HG03457 (cell line): ENCODE measurements around the gene SKI.

Experiments
- ATAC-seq: cut with Tn5 transposase; IDR thresholded peaks from one replicate; pipeline ENCODE4 v1.9.1; 2021; ENCODE audit warnings: moderate number of reproducible peaks; ENCODE audit not compliant: unreplicated experiment

SKI gene

GRCh38 chr1:2209400-2210083 is 18.6 kb upstream of the SKI start:
- ATAC-seq: no peak

GRCh38 chr1:2210084-2210653 is 17.9 kb upstream of the SKI start:
- ATAC-seq: no peak

- ATAC-seq: no peak
These were observed 17.3 kb upstream of the SKI start for GRCh38 chr1:2210786-2211185.

GRCh38 chr1:2212274-2212531 is 15.9 kb upstream of the SKI start:
- ATAC-seq: no peak

- ATAC-seq: no peak
These were observed 15.3 kb upstream of the SKI start for GRCh38 chr1:2212532-2213491.

- ATAC-seq: no peak
These were observed 14.3 kb upstream of the SKI start for GRCh38 chr1:2213576-2214505.

GRCh38 chr1:2214541-2215241 is 13.4 kb upstream of the SKI start:
- ATAC-seq: no peak

- no peak for ATAC-seq
These were observed 12.8 kb upstream of the SKI start for GRCh38 chr1:2215329-2215728.

- no peak for ATAC-seq
These were observed 12.0 kb upstream of the SKI start for GRCh38 chr1:2215909-2216766.

GRCh38 chr1:2216767-2217058 is 11.4 kb upstream of the SKI start:
- ATAC-seq: no peak

- no peak for ATAC-seq
These were observed 6.8 kb upstream of the SKI start for GRCh38 chr1:2221271-2221670.

GRCh38 chr1:2224170-2224584 is 3.9 kb upstream of the SKI start:
- ATAC-seq: no peak

GRCh38 chr1:2224631-2225428 is 3.3 kb upstream of the SKI start:
- ATAC-seq: no peak

- no peak for ATAC-seq
These were observed 1.4 kb upstream of the SKI start for GRCh38 chr1:2226525-2227345.

GRCh38 chr1:2227346-2228156 is 568 bp upstream of the SKI start:
- peak; percentile 74 for ATAC-seq

- no peak for ATAC-seq
These were observed 546 bp downstream of the SKI start for GRCh38 chr1:2228694-2229036.
